Measurements from ENCODE around the gene SREK1IP1. TPM values are rescaled to one million over a fixed set of nuclear protein-coding genes. Genes with fewer than 3 reads are reported as not detected.

Gene SREK1IP1
- total RNA-seq, 4 donors from 2014 or later: 8.3 to 13.2 (median 9.7) TPM

GRCh38 chr5:64688965-64689364, 79.5 kb downstream of the SREK1IP1 start:
- DNase-seq (ENCODE audit: low spot score) (no peak), ATAC-seq (ENCODE audit: low FRiP score) (no peak)
- no peak for TF ChIP-seq CTCF (IDR thresholded peaks at IDR 0.05)

DNA sequence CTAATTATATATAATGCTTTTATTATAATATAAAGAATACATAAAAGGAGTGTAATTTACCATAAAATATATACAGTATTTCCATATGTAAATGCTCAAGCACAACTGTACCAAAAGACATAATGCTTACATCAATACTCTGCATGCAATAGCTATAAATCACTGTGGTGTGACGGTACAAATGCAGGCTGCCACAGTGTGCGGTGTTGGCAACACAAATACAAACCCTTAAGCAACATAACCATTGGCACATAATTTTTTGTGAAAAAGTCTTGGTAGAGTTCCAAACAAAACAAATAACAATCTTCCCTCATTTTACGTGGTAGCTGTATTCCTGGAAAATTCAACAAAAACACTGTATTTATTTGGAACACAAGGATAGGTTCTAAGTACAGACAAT, 80.1 kb downstream of the SREK1IP1 start:
- DNase-seq (ENCODE audit: low spot score) (no peak), ATAC-seq (ENCODE audit: low FRiP score) (no peak)
- TF ChIP-seq CTCF (IDR thresholded peaks at IDR 0.05): no peak

GRCh38 chr5:64685866-64686265, 82.6 kb downstream of the SREK1IP1 start:
- DNase-seq (ENCODE audit: low spot score) (no peak), ATAC-seq (ENCODE audit: low FRiP score) (no peak)
- no peak for TF ChIP-seq CTCF (IDR thresholded peaks at IDR 0.05)

DNA sequence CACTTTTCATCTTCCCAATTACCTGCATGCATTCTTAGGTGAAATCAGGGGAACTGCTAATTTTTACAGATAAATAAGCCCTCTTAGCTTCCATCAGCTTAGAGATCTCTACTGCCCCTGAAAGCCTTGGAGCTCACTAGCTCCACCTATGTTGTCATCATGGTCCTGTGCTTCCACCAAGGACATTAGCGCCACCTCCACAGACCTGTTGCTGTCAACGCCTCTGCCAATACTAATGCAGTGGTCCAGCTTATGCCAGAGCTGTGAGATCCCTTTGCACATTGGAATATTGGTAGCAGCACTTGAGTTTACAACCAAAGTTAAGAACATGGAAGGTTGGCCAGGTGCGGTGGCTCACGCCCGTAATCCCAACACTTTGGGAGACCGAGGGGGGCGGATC, 85.9 kb downstream of the SREK1IP1 start:
- ATAC-seq (ENCODE audit: low FRiP score) (no peak), DNase-seq (ENCODE audit: low spot score) (no peak)
- no peak for TF ChIP-seq CTCF (IDR thresholded peaks at IDR 0.05)

- no peak for DNase-seq (ENCODE audit: low spot score)
- no peak for ATAC-seq (ENCODE audit: low FRiP score)
- TF ChIP-seq CTCF (IDR thresholded peaks at IDR 0.05): no peak
These were observed 88.2 kb downstream of the SREK1IP1 start for GRCh38 chr5:64680289-64680688.

DNA sequence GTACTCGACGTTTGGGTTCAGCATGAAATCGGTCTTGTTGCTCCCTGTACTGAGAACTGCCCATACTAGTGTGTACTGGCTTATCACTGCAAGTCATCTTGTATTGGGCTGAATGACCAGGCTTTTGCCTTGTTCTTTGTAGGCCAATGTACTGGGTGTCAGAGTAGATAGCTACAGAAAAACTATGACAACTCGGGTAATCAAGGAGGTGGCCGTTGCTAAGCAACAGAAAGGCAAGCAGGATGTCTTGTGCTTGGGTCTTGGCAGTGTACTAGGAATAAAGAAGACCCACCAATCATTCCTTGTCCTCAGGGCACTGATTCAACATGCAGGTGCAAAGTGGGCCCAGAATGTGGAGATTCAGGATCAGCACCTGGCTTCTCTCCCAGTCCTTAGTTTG, 90.1 kb downstream of the SREK1IP1 start:
- DNase-seq (ENCODE audit: low spot score) (no peak), ATAC-seq (ENCODE audit: low FRiP score) (no peak)
- TF ChIP-seq CTCF (IDR thresholded peaks at IDR 0.05): no peak

- TF ChIP-seq CTCF (IDR thresholded peaks at IDR 0.05): no peak
- DNase-seq (ENCODE audit: low spot score) (no peak), ATAC-seq (ENCODE audit: low FRiP score) (no peak)
These were observed 96.8 kb downstream of the SREK1IP1 start for GRCh38 chr5:64671678-64672077.
